HG03025 (cell line): ENCODE results near the gene FRAS1.

Experiments
- ATAC-seq: cut with Tn5 transposase; IDR thresholded peaks from one replicate; pipeline ENCODE4 v1.9.1; 2021; ENCODE audit warnings: mild to moderate bottlenecking, moderate library complexity; ENCODE audit not compliant: unreplicated experiment, low FRiP score

The FRAS1 gene

DNA sequence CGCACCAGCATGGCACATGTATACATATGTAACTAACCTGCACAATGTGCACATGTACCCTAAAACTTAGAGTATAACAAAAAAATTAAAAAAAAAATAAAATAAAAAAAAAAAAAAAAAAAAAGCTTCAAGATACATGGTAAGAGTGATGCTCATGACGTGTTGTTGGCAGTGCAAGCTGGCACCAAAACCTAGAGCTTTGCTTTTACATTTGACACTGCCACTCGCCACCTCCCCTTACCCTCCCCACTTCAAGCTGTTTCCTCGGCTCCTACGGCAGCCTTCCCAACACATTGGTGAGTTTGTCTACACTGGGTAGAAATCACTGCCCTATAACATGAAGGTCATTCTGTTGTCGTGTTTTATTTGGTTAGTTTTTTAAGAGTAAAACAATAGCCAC, 296.8 kb downstream of the FRAS1 start:
- ATAC-seq: no peak

DNA sequence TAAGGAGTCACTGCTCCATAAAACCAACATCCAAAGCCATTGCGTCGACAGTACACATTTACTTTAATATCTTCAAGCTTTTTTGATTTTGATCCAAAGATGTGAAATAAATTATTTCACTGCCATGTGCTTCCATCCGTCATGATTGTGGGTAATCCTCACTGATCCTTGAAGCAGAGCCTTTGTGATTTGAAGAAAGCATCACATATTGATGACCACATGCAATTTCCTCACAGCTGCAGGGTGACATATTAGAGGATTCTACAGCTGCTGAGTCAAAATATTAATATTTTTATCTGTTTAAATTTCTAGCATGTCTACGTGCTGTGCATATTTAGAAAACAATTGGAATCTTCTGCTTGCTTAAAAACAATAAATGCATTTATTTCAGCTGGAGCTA, 297.7 kb downstream of the FRAS1 start:
- ATAC-seq: no peak

DNA sequence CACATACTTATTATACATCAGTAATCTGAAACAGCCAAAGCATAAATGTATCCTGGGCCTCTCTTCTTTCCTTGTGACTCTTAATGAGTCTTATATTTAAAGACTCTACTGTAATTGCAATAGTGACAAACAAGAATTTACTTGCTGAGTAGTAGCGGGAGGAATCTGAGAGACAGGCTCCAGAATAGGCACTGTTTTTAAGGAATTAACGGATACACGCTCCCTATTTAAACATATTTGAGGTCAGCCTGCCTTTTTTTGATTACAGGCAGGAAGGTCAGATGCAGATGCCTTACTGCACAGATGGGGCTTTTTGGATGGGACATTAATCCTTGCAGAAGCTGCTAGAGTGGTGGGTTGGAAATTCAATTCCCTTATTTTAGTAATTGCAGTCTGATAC, 298.2 kb downstream of the FRAS1 start:
- ATAC-seq: no peak

DNA sequence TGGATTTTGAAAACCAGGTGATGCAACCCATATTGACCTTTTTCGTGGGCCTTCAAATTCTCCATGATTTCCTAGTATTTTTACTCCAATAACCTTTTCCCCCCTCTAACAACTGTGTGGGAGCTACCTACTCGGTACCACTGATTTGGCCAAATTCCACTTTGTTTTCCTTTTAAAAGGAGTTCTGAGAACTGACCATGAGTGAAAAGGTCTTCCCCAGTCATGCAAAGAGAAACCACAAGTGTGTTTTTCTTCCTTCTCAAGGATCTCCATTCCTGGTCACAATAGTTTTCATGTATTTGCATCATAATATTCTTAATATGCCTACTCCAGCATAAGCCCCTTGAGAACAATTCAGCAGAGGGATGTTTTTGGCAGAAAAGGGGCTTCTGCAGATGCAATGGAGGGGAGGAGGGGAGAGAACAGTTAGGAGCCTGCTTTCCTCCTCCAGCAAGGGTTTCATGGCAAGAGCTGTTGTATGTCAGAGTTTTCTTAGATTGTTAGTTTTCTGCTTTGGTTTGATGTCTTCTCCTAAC, 299.2 kb downstream of the FRAS1 start:
- ATAC-seq: no peak

DNA sequence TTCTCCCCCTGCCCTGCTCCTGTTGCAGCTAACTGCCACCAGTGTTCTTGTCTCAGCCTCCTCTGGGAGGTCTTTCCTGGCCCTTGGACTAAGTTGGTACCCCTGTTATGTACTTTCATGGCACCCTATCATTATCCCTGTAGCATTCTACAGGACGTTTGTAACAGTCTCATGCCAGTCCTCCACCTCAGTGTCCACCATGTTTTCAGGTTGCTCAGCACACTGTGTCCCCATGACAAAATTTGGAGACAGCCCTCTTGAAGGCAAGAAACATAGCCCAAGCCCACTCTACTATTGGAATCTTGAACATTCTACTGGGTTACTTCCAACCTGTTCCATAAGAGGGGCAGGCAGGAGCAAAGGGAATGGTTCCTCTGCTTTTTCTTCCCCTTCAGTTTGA, 300.0 kb downstream of the FRAS1 start:
- no peak for ATAC-seq

DNA sequence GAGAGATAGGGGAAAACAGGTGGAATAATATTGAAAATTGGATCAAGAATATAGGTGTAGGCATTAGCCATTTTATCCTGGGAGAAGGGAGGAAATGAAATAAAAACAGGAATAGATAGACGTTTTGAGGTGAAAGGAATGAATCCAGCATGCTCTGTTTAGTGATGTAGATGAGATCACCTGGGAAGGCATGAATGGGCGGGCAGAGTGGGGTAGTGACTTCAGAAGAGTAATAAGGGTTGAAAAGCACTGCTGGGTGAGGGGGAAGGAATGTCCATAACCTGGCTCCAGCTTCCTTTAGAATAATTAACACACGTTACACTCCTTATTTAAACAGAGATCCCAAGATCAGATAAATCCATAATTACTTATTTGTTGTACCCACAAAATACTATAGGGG, 303.3 kb downstream of the FRAS1 start:
- no peak for ATAC-seq

DNA sequence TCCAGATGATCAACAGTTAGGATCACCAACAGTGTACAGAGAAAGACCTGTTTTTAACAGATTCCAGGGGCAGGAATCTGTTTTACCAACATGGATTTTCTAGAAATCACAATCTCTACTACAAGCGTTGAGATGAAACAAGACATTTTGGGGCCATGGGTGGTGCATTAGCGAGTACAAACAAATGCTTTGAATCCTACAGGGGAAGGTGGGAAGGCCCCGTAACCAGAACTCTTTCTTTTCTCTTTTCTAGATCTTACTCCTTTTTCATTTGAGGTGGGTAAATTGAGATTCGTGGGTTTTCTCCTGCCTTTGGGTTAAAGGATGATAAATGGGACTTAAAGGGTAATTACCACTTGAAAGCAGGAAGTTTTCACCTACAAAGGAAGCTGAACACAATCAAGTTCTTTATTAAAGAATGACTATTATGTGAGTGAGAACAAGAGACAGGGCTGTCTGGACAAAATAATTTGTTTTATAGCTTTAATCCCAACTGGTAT, 304.5 kb downstream of the FRAS1 start:
- ATAC-seq: no peak

DNA sequence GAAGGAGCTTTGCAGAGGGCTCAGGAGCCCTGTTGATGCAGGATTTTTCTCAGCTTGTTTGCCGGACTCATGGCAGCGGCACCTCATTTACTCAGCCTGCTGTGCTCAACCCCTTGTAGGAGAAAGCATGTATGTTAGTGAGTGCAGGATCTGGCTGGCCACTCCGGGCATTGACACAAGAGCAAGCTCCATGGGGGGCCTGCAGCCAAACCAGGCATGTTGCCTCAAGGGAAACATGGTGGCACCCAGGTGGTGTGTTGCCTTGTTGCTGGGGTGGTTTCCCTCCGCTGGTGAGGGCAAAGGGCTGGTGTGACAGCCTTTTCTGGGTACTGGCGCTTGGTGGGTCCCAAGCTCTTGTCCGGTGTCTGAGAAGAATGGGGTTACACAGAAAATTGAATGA, 305.2 kb downstream of the FRAS1 start:
- ATAC-seq: no peak

DNA sequence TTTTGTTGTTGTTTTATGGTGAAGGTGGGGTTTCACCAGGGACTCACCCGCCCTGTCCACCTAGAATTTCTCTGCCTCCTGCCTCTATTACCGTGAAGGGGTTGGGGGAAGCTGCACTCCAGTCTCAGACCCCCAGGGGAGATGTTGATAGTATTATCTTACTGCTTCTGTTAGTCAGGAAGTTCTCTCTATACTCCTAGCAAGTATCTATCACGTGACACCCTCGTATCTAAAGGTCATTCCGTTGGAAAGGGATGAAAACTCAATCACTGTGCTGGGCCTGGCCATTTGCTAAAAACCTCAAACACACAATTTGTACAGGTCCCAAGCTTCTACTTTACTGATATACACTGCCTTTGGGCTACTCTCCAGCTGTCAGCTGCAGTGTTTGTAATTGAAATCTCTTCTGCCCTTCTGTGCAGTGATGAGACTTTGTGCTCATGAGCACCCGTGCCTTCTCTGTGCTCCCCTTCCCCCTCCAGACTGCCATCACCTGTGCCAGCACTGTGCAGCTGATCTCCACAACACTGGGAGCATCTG, 306.0 kb downstream of the FRAS1 start:
- no peak for ATAC-seq

DNA sequence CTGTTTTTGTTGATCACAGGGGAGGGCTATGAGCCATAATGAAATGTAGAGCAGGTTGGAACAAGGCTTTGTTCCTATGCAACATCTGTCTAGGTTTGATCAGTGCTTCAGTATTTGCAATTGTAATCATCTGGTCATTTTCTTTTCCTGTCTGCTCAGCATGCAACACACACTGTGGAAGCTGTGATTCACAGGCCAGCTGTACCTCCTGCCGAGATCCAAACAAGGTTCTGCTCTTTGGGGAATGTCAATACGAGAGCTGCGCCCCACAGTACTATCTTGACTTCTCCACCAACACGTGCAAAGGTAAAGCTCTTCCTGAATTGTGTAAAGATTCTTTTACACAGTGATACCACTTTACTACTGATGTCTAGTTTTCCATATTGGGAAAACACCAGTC, 312.6 kb downstream of the FRAS1 start:
- ATAC-seq: no peak

DNA sequence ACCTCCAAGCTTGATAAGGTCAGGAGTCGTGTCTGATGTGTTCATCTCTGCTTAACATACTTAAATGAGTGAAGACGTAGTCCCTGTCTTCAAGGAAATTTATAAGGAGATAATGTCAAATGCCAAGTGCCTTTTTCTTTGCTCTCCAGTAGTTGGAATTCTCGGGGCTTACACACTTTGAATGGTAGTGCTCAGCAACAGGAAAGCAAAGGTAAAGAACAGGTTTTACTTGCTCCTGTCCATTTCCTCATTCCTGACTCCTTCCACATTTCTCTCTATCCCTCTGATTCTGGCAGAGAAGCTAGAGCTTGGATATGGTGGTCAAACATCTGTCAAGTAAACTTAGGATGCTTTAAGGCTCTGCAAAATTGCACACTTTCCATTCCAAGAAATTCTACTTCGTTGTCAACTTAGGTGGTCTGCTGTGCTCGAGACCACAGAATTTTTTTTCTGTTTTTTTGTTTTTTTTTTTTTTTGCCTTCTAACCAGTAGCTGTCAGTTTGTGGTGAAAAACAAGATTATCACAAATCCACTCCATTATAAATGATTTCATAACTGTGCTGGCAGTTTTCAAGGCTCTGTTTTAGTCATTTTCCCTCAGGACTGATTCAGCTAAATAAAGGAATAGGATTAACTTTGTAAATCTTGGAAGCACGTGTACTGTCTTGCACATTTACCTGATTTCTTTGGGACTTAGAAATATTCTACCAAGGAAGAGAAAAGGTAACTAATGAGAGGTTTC, 313.7 kb downstream of the FRAS1 start:
- ATAC-seq: no peak

DNA sequence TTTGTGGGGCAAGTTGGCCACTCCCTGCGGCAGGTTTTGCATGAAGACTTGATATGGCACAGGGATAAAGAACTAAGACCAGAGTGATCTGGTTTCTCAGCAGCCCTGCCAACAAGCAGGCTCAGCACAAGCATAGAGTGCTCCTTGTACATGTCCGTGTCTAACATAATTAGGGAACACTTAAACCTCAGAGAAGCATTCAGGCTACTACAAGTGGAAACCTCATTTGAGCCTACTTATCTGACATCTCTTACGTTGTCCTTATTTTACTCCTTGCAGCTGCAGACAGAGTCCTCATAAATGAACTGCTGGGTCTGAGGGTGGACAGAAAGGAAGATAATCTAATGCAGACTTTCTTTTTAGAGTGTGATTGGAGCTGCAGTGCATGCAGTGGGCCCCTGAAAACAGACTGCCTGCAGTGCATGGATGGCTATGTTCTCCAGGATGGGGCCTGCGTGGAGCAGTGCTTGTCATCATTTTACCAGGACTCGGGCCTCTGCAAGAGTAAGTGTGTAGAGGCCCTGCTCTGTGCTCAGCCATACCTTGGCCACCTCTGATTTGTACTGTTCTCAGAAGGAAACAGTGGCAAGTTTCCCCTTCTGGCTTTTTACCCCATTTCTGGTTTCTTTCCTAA, 315.3 kb downstream of the FRAS1 start:
- no peak for ATAC-seq

DNA sequence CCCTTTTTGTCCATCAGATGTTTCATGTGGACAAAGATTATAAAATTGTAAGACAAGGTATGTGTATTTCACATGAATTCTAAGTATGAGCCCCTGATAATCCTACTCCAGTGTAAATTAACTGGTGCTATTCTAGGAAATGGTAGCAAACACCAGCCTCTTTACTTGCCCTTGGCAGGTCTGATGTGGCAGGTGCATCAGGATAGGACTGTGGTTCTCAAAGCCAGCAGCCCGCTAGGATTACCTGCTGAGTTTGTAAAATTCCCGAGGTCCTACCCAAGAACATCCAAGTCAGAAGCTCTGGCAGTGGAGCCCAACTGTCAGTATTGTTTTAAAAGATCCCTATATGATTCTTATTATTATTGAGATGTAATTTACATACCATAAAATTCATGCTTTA, 320.4 kb downstream of the FRAS1 start:
- no peak for ATAC-seq

DNA sequence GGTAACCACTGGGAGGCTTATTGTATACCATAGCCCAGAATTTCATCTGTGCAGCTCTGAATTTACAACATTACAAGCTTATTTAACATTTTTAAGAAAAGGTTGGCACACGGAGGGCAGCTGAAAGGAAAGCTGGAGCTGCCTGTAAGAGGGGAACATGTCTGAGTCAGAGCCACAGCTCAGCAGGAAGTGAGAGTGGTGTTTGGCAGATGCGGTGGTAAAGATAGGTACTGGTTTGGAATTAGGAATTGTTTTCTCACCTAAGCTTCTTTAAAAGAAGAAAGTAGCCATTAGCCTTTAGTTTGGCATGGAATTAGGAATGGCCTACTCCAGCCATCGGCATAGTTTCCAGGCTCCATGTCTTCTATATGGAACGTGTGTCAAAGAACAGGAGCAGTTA, 321.9 kb downstream of the FRAS1 start:
- no peak for ATAC-seq

DNA sequence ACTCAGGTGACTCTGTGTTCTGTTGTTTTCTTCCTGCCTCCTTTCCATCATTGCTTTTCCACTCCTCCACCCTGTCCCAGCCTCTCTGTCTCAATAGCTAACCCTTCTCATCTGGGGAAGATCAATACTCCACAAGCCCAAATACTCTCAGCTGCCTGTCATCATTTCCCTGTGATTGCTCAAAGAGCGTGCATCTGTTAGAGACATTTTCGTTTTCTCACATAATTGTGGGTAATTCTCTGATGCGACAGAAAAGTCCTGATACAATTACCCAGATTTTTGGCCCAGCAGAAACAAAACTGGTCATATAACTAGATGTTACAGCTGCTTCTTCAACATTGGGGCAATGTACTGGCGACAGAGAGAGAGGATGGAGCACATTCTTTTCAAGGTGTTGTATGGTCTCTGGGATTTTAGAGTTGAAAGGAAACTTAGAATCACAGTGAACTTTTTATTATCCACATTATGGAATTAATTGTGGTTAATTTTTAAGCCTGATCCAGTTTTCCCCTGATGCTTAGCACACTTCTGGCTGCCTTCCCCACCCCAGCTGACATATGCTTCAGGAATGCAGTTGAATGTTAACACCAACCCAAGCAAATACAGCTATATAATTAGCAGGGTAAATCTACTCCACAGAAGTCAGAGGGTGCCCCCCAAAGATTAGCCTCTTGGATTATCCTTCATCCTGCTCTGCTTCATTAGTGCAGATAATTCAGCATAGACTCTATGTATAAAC, 323.0 kb downstream of the FRAS1 start:
- no peak for ATAC-seq

DNA sequence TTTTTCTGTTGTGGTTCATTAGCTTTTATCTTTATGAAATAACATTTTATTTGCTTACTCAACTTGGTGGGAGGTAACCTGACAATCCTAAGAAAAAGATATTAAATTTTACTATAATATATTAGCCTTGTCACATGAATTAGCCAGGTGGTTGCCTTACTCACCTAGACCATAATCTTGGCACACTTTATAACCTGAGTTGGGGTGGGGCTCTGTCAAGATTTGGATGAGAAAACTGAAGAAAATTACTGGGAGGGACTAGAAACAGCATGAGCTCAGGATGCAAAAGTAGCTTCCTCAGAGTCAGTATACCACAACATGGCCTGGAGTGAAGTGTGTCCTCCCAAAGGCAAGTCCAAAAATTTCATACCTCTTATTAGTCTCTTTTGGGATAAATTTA, 329.6 kb downstream of the FRAS1 start:
- no peak for ATAC-seq

DNA sequence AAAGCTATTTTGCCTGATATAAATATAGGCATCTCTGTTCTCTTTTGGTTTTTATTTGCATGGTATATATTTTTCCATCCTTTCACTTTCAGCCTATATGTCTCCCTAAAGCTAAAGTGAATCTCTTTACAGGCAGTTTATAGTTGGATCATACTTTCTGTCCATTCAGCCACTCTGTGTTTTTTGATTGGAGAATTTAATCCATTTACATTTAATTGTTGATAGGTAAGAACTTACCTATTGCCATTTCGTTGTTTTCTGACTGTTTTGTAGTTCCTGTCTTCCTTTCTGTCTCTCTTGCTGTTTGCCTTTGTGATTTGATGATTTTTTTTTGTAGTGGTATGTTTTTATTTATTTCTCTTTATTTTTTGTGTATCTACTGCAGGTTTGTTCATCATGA, 338.5 kb downstream of the FRAS1 start:
- no peak for ATAC-seq

DNA sequence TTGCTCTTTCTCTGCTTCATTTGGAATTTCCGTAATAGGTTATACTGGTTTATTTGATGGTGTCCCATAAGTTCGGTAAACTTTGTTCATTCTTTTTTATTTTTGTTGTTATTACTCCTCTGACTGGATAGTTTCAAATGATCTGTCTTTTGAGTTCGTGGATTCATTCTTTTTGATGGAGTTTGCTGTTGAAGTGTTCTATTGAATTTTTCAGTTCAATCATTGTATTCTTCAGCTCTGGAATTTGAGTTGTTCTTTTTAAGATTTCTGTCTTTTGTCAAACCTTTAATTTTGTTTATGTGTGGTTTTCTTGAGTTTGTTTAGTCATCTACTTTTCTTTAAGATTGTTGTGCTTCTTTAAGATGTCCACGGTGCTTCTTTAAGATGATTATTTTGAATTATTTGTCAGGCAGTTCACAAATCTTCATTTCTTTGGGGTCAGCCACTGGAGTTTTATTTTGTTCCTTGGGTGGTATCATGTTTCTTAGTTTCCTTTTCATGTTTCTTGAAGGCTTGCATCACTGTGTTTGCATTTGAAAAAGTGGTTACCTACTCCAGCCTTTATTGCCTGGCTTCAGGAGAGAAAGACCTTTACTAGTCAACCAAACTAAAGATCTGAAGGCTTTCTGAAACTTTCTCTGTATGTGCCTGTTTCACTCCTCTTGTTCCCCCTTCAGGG, 339.6 kb downstream of the FRAS1 start:
- ATAC-seq: no peak

DNA sequence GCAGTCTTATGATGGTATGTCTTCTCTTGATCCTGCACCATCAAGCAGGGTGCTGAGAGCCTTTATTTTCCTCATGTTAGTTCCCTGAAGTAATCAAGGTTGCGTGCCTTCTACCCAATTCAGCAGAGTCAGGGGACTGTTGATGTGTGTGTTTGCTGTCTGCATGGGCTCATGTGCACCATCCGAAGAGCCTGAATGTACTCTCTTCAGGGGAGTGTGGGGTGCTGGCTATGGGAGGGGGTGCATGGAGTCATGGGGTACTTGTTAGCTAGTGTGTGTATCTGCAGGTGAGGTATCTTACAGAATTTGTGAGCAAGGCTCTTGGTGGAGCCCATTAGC, 340.1 kb downstream of the FRAS1 start:
- ATAC-seq: no peak

DNA sequence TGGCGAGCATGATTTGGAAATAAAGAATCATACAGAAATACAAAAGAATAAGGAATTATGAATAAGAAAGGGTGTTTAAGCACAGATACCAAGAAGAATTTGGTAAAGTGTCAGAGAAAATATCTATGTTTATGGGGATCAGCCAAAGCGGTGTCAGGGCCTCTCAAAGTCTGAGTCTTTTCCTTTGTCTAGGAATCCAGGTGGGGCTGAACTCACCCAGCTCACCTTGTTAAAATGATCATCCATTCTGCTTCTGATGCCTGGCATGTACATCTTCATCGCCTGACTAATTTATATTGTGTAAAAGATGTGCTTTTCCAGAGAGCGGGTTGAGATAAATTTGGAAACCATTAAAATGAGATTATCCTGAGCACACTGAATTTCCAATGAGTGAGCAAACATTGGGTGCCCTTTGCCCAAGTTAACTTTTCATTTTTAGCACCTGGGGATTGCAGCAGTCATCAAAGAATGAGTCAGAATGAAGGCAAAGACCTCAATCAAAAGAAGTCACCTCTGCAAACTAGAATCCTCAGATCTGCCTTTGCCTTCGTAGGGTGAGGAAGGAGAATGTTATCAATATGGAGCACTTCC, 352.6 kb downstream of the FRAS1 start:
- ATAC-seq: no peak
